ENCODE measurements around the gene PDE3B.

GRCh38 chr11:14645015-14645912 lies 1.7 kb downstream of the PDE3B start:
- TF ChIP-seq CTCF (IDR thresholded peaks at IDR 0.05) = no peak
- no peak for TF ChIP-seq POLR2A (IDR thresholded peaks at IDR 0.05)

Measured in adrenal gland (tissue), 5 donors.